Measurements from ENCODE around the gene SPOCD1. TPM values are rescaled to one million over a fixed set of nuclear protein-coding genes. Genes with fewer than 3 reads are reported as not detected.

SPOCD1 gene
- total RNA-seq, 1 donor from 2014 or later: 28.0 TPM

- Mint-ChIP-seq H3K9me3 (ENCODE audit: unreplicated experiment) (no peaks in the 10 kb centered on the region), H3K36me3 (ENCODE audit: low read depth, unreplicated experiment) (peaks cover 5% of the 10 kb centered on the region), H3K4me1 (ENCODE audit: low read depth, unreplicated experiment) (peaks cover 36% of the 10 kb centered on the region), H3K27me3 (ENCODE audit: low read depth, unreplicated experiment) (no peaks in the 10 kb centered on the region), H3K27ac (ENCODE audit: unreplicated experiment) (no peak overlapping the region), H3K4me3 (ENCODE audit: unreplicated experiment) (no peak overlapping the region)
- no peak for DNase-seq (ENCODE audit: low read depth)
- Histone ChIP-seq H4K20me1 (ENCODE audit: insufficient read depth, low read length) (peaks cover 20% of the 10 kb centered on the region), H3K9ac (ENCODE audit: low read length) (no peak overlapping the region), H3K27me3 (ENCODE audit: insufficient read depth, low read length) (no peaks in the 10 kb centered on the region), H3K9me3 (ENCODE audit: insufficient read depth, low read depth, low read length) (no peaks in the 10 kb centered on the region), H3K4me3 (ENCODE audit: insufficient read depth, low read depth, low read length) (no peak overlapping the region), H2AFZ (ENCODE audit: low read depth, low read length) (no peak overlapping the region), H3K4me1 (ENCODE audit: insufficient read depth, low read length) (peaks cover 24% of the 10 kb centered on the region), H3K4me2 (ENCODE audit: low read length) (no peak overlapping the region), H3K36me3 (ENCODE audit: insufficient read depth, low read length) (no peaks in the 10 kb centered on the region), H3K27ac (ENCODE audit: low read depth, low read length) (no peak overlapping the region), H3K79me2 (ENCODE audit: insufficient read depth, low read length) (peaks cover 6% of the 10 kb centered on the region)
- FAIRE-seq: no peak
- TF ChIP-seq CTCF (IDR thresholded peaks at IDR 0.05; ENCODE audit: insufficient read depth, low read depth, low read length) (no peak), EZH2 (IDR thresholded peaks at IDR 0.05; ENCODE audit: insufficient read depth, low read length) (no peak)
These were observed 61.4 kb downstream of the SPOCD1 start for GRCh38 chr1:31754397-31754796.

GRCh38 chr1:31753707-31754349 is 62.0 kb downstream of the SPOCD1 start:
- Histone ChIP-seq H3K9me3 (ENCODE audit: insufficient read depth, low read depth, low read length) (no peaks in the 10 kb centered on the region), H3K4me1 (ENCODE audit: insufficient read depth, low read length) (peaks cover 23% of the 10 kb centered on the region), H3K36me3 (ENCODE audit: insufficient read depth, low read length) (no peaks in the 10 kb centered on the region), H3K27ac (ENCODE audit: low read depth, low read length) (no peak overlapping the region), H3K79me2 (ENCODE audit: insufficient read depth, low read length) (peaks cover 6% of the 10 kb centered on the region), H2AFZ (ENCODE audit: low read depth, low read length) (peak overlapping the region; percentile 11), H3K4me3 (ENCODE audit: insufficient read depth, low read depth, low read length) (no peak overlapping the region), H3K9ac (ENCODE audit: low read length) (no peak overlapping the region), H3K4me2 (ENCODE audit: low read length) (no peak overlapping the region), H3K27me3 (ENCODE audit: insufficient read depth, low read length) (no peaks in the 10 kb centered on the region), H4K20me1 (ENCODE audit: insufficient read depth, low read length) (peaks cover 23% of the 10 kb centered on the region)
- DNase-seq (ENCODE audit: low read depth) (no peak), FAIRE-seq (no peak)
- H3K4me1 Mint-ChIP-seq (ENCODE audit: low read depth, unreplicated experiment): peaks cover 35% of the 10 kb centered on the region
- no peaks in the 10 kb centered on the region for H3K27me3 Mint-ChIP-seq (ENCODE audit: low read depth, unreplicated experiment)
- no peaks in the 10 kb centered on the region for H3K9me3 Mint-ChIP-seq (ENCODE audit: unreplicated experiment)
- H3K27ac Mint-ChIP-seq (ENCODE audit: unreplicated experiment): no peak overlapping the region
- H3K4me3 Mint-ChIP-seq (ENCODE audit: unreplicated experiment): no peak overlapping the region
- TF ChIP-seq CTCF (IDR thresholded peaks at IDR 0.05; ENCODE audit: insufficient read depth, low read depth, low read length): no peak
- TF ChIP-seq EZH2 (IDR thresholded peaks at IDR 0.05; ENCODE audit: insufficient read depth, low read length): no peak
- peaks cover 5% of the 10 kb centered on the region for H3K36me3 Mint-ChIP-seq (ENCODE audit: low read depth, unreplicated experiment)

GRCh38 chr1:31752952-31753475 is 62.8 kb downstream of the SPOCD1 start:
- H3K36me3 Mint-ChIP-seq (ENCODE audit: low read depth, unreplicated experiment): peaks cover 5% of the 10 kb centered on the region
- TF ChIP-seq EZH2 (IDR thresholded peaks at IDR 0.05; ENCODE audit: insufficient read depth, low read length) (no peak), CTCF (IDR thresholded peaks at IDR 0.05; ENCODE audit: insufficient read depth, low read depth, low read length) (no peak)
- Histone ChIP-seq H3K4me1 (ENCODE audit: insufficient read depth, low read length) (peaks cover 23% of the 10 kb centered on the region), H2AFZ (ENCODE audit: low read depth, low read length) (no peak overlapping the region), H3K36me3 (ENCODE audit: insufficient read depth, low read length) (no peaks in the 10 kb centered on the region), H3K9me3 (ENCODE audit: insufficient read depth, low read depth, low read length) (no peaks in the 10 kb centered on the region), H3K4me2 (ENCODE audit: low read length) (no peak overlapping the region), H3K27me3 (ENCODE audit: insufficient read depth, low read length) (no peaks in the 10 kb centered on the region), H3K4me3 (ENCODE audit: insufficient read depth, low read depth, low read length) (no peak overlapping the region), H3K9ac (ENCODE audit: low read length) (no peak overlapping the region), H4K20me1 (ENCODE audit: insufficient read depth, low read length) (peaks cover 29% of the 10 kb centered on the region), H3K27ac (ENCODE audit: low read depth, low read length) (no peak overlapping the region), H3K79me2 (ENCODE audit: insufficient read depth, low read length) (peaks cover 6% of the 10 kb centered on the region)
- H3K27me3 Mint-ChIP-seq (ENCODE audit: low read depth, unreplicated experiment): no peaks in the 10 kb centered on the region
- no peaks in the 10 kb centered on the region for H3K9me3 Mint-ChIP-seq (ENCODE audit: unreplicated experiment)
- DNase-seq (ENCODE audit: low read depth) (no peak), FAIRE-seq (no peak)
- H3K27ac Mint-ChIP-seq (ENCODE audit: unreplicated experiment): no peak overlapping the region
- H3K4me1 Mint-ChIP-seq (ENCODE audit: low read depth, unreplicated experiment): peaks cover 38% of the 10 kb centered on the region
- H3K4me3 Mint-ChIP-seq (ENCODE audit: unreplicated experiment): no peak overlapping the region
